K562 (cell line): ENCODE data around the gene CABP4. TPM values are rescaled to one million over a fixed set of nuclear protein-coding genes. Genes with fewer than 3 reads are reported as not detected.

Experiments
- ATAC-seq: fragments of 200-7000 bp; cut with Tn5 transposase; 3 replicates; pipeline ENCODE4 v1.9.1; 2020; ENCODE audit warnings: moderate library complexity
- BruUV-seq: library from RNA; stranded (reverse); fragments of 400-500 nt; replicated peaks from 2 replicates; lab custom pipeline; 2021; lab: Mats Ljungman, UMichigan
- CTCF ChIA-PET: fragments of 300-600 bp; formaldehyde crosslinking; extraction: SDS; loops from one replicate; lab custom pipeline; 2021; ENCODE audit warnings: low intra/inter-chr PET ratio; lab: Yijun Ruan, JAX
- POLR2A ChIA-PET: fragments of 300-600, 350-650 bp; sonication (Branson Sonifier 250); formaldehyde crosslinking; extraction: SDS; loops from one replicate; lab custom pipeline; 2021; ENCODE audit warnings: antibody characterized with exemption, inconsistent platforms; lab: Yijun Ruan, JAX
- DNase-seq, 4 experiments: peaks; one replicate each; pipeline versions ENCODE4 v3.0.0 to v3.0.0-alpha.2; 2011 to 2018; ENCODE audit warnings: low spot score in 3 of 4, mixed read lengths in 3 of 4; ENCODE audit errors: extremely low read depth in 1 of 4
- FAIRE-seq: peaks from 2 replicates; lab custom pipeline; 2011; peaks lifted over from hg19 to GRCh38; lab: Jason Lieb, UNC
- H2AFZ ChIP-seq: 2 replicates; pipeline ENCODE4 v1.6.0; 2011; ENCODE audit warnings: low read depth, low read length, control low read depth, inconsistent platforms
- H3K27ac ChIP-seq: fragments of 200-600 bp; 3 replicates; pipeline ENCODE4 v1.8.0; 2011; ENCODE audit warnings: low read depth, mild to moderate bottlenecking, control low read depth, inconsistent platforms, low read length, moderate library complexity, mixed read lengths; ENCODE audit errors: extremely low read depth
- H3K27me3 ChIP-seq, 2 experiments: fragments of 300-600 bp in 1 of 2; 2 replicates in 1 of 2; 3 replicates in 1 of 2; pipeline versions ENCODE4 v1.6.0 to v1.8.0; 2011; ENCODE audit warnings: inconsistent platforms in 2 of 2, low read length in 2 of 2, mild to moderate bottlenecking in 1 of 2, mixed read lengths in 1 of 2, moderate library complexity in 1 of 2; ENCODE audit not compliant: control insufficient read depth in 2 of 2, insufficient read depth in 2 of 2
- H3K36me3 ChIP-seq: fragments of 300-600 bp; 3 replicates; pipeline ENCODE4 v1.8.0; 2011; ENCODE audit warnings: mild to moderate bottlenecking, low read length, inconsistent platforms; ENCODE audit not compliant: control insufficient read depth, insufficient read depth
- H3K4me1 ChIP-seq, 2 experiments: fragments of 200-600 bp in 1 of 2; replicated peaks in 1 of 2; 2 replicates in 1 of 2; 3 replicates in 1 of 2; pipeline versions ENCODE4 v1.5.1 to v1.8.0; 2011; ENCODE audit warnings: inconsistent platforms in 2 of 2, low read length in 2 of 2, mild to moderate bottlenecking in 1 of 2, mixed read lengths in 1 of 2, moderate library complexity in 1 of 2; ENCODE audit not compliant: control insufficient read depth in 2 of 2, insufficient read depth in 2 of 2
- H3K4me2 ChIP-seq: 2 replicates; pipeline ENCODE4 v1.6.1; 2011; ENCODE audit warnings: low read length, control low read depth, inconsistent platforms, mixed read lengths; ENCODE audit not compliant: insufficient read depth
- H3K4me3 ChIP-seq: fragments of 200-600 bp; sonication (generic), shearing (Covaris generic); 2 replicates; pipeline ENCODE4 v1.5.1; 2016; ENCODE audit warnings: control low read depth, inconsistent platforms
- H3K79me2 ChIP-seq: fragments of 200-600 bp; 3 replicates; pipeline ENCODE4 v1.8.0; 2011; ENCODE audit warnings: low read length, inconsistent platforms; ENCODE audit not compliant: control insufficient read depth, insufficient read depth
- H3K9ac ChIP-seq, 2 experiments: 2 replicates each; pipeline versions ENCODE4 v1.6.0 to v1.6.1; 2011; ENCODE audit warnings: low read depth in 2 of 2, low read length in 2 of 2, control low read depth in 1 of 2, inconsistent platforms in 1 of 2, mild to moderate bottlenecking in 1 of 2, mixed read lengths in 1 of 2; ENCODE audit not compliant: insufficient read depth in 1 of 2
- H3K9me1 ChIP-seq: one replicate; pipeline ENCODE4 v1.6.0; 2011; ENCODE audit warnings: inconsistent platforms, mild to moderate bottlenecking, low read length, moderate library complexity; ENCODE audit not compliant: control insufficient read depth, insufficient read depth
- H3K9me3 ChIP-seq: replicated peaks from 2 replicates; pipeline ENCODE4 v1.5.1; 2011; ENCODE audit warnings: low read depth, low read length, inconsistent platforms; ENCODE audit not compliant: control insufficient read depth, insufficient read depth
- H4K20me1 ChIP-seq: replicated peaks from 2 replicates; pipeline ENCODE4 v1.6.1; 2011; ENCODE audit warnings: low read length, inconsistent platforms, mixed read lengths; ENCODE audit not compliant: control insufficient read depth, insufficient read depth
- L3MBTL2 ChIP-seq: fragments of 450-650 bp; IDR thresholded peaks from 2 replicates; pipeline ENCODE4 v1.6.1; 2016; ENCODE audit warnings: mild to moderate bottlenecking, moderate library complexity
- NCOR1 ChIP-seq: fragments of 450-650 bp; IDR thresholded peaks from 2 replicates; pipeline ENCODE4 v1.6.1; 2016; ENCODE audit warnings: mild to moderate bottlenecking, moderate library complexity
- NFIC ChIP-seq: fragments of 450-650 bp; IDR thresholded peaks from 2 replicates; pipeline ENCODE4 v1.6.1; 2017; ENCODE audit warnings: mild to moderate bottlenecking, inconsistent platforms
- ZFP36 ChIP-seq: fragments of 150-350 bp; IDR thresholded peaks from 2 replicates; pipeline ENCODE4 v1.6.1; 2018; ENCODE audit warnings: low read length, low read depth; ENCODE audit not compliant: partially characterized antibody
- WGBS: fragments of 100-300 bp; shearing (Covaris generic); methylation state at CpG from one replicate; pipeline ENCODE4 v1.1.6; 2016; ENCODE audit warnings: low coverage, mixed read lengths; ENCODE audit not compliant: insufficient coverage; ENCODE audit errors: missing lambda C conversion rate; 5-methylcytosine and 5-hydroxymethylcytosine counted together
- in situ Hi-C: fragments of 300-500 bp; cut with MboI; formaldehyde crosslinking; loops from 4 replicates; pipeline ENCODE4 v1.15.0; 2018; ENCODE audit warnings: inconsistent platforms, mixed read lengths
- intact Hi-C: fragments of 100-400 bp; cut with micrococcal nuclease; formaldehyde crosslinking; loops from 2 replicates; pipeline ENCODE4 v1.14.2; 2022
- polyA plus RNA-seq, 8 experiments: library from polyadenylated mRNA; depleted of rRNA in 4 of 8; stranded (reverse) in 5 of 8; unstranded in 3 of 8; fragments of >200 nt; fragmentation: Nextera tagmentation in 2 of 8; fragmentation: Illumina TruSeq in 1 of 8; extraction: Ambion mirVana in 2 of 8; extraction: Trizol in 1 of 8; gene quantifications; 2 replicates each; pipeline versions ENCODE4 v1.2.1 to v1.2.3, GENCODE V29; 2011 to 2014; ENCODE audit warnings: inconsistent platforms in 1 of 8, missing spikeins in 1 of 8
- total RNA-seq, 7 experiments: library from RNA; depleted of rRNA in 6 of 7; stranded (reverse); fragments of >200 nt in 6 of 7; fragmentation: Illumina TruSeq in 2 of 7; extraction: Trizol in 2 of 7; gene quantifications; 2 replicates each; pipeline versions ENCODE4 v1.2.1 to v1.2.3, GENCODE V29; 2011 to 2021; ENCODE audit warnings: low replicate concordance in 1 of 7
- TF ChIP-seq, protein P1 (sequence below): fragments of 450-650 bp; IDR thresholded peaks from 2 replicates; pipeline ENCODE4 v1.6.1; 2018; ENCODE audit not compliant: partially characterized antibody
- TF ChIP-seq, protein P2 (sequence below), 2 experiments: IDR thresholded peaks in 1 of 2; conservative IDR thresholded peaks in 1 of 2; 2 replicates each; pipeline ENCODE4 v1.6.1; 2016; ENCODE audit warnings: low read depth in 2 of 2, mild to moderate bottlenecking in 1 of 2, missing compliant biosample characterization in 1 of 2, missing genetic modification characterization in 1 of 2, moderate library complexity in 1 of 2

The CABP4 gene
- total and polyA plus RNA-seq, 9 of the 15 experiments (the other 6 are each of a cell fraction or from before 2014, with no cell fraction given), result 0.11 TPM; not detected in 8

DNA sequence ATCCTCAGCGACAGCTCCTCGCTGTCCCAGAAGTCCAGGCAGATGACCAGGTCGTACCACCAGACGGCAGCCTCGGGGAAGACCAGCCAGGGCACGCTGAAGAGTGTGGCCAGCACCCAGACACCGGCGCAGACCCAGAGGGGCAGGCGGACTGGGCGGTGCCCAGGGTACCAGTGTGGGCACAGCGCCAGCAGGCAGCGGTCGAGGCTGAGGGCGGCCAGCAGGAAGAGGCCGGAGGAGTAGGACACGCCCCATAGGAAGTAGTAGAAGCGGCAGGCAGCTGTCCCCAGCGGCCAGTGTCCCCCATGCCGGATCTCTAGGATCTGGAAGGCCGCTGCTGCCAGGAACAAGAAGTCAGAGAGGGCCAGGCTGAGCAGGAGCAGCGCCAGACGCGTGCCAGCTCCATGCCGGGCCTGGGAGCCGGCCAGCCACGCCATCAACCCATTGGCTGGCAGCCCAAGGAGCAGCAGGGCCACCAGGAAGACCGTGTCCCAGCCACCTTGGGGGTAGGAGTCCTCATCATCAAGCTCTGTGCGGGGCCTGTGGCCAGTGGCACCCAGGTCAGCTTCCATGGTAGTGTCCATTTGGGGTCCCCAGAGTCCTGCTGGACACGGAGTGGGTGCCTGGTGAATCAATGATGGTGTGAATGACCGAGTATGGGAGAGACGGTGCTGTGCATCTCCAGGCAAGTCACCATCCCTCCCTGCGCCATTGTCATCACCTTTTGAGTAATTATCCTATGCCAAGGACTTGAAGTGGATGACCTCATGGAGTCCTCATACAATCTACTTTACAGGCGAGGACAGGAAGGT lies 2.8 kb upstream of the CABP4 start, which contains the start of gene GPR152:
Gene GPR152, minus strand, starts transcription at position 589 of the 812 bp plus-strand sequence. Its CDS starts 5 bp downstream, at position 584.
- intact Hi-C loops (no loop called here), in situ Hi-C loops (no loop called here)
- DNase-seq, result no peak
- Histone ChIP-seq H4K20me1 (no peaks in the 10 kb centered on the region), H3K79me2 (no peaks in the 10 kb centered on the region), H2AFZ (peak within 1 kb of the TSS; percentile 58), H3K9me3 (no peaks in the 10 kb centered on the region), H3K4me1 (peaks cover 0 to 40% of the 10 kb centered on the region in 2 experiments; a peak in 2 of 5 replicates), H3K9me1 (no peaks in the 10 kb centered on the region), H3K27ac (no peak within 1 kb of the TSS), H3K4me3 (no peak within 1 kb of the TSS), H3K4me2 (no peak within 1 kb of the TSS), H3K36me3 (no peaks in the 10 kb centered on the region), H3K27me3 (no peaks in the 10 kb centered on the region), H3K9ac (peak within 1 kb of the TSS in 1 of 2 experiments; percentile 73; a peak in 2 of 4 replicates)
- TF ChIP-seq NCOR1 (no peak), ZFP36 (peak; percentile 33), L3MBTL2 (no peak), NFIC (peak; percentile 57)
- TF ChIP-seq, protein P1, sequence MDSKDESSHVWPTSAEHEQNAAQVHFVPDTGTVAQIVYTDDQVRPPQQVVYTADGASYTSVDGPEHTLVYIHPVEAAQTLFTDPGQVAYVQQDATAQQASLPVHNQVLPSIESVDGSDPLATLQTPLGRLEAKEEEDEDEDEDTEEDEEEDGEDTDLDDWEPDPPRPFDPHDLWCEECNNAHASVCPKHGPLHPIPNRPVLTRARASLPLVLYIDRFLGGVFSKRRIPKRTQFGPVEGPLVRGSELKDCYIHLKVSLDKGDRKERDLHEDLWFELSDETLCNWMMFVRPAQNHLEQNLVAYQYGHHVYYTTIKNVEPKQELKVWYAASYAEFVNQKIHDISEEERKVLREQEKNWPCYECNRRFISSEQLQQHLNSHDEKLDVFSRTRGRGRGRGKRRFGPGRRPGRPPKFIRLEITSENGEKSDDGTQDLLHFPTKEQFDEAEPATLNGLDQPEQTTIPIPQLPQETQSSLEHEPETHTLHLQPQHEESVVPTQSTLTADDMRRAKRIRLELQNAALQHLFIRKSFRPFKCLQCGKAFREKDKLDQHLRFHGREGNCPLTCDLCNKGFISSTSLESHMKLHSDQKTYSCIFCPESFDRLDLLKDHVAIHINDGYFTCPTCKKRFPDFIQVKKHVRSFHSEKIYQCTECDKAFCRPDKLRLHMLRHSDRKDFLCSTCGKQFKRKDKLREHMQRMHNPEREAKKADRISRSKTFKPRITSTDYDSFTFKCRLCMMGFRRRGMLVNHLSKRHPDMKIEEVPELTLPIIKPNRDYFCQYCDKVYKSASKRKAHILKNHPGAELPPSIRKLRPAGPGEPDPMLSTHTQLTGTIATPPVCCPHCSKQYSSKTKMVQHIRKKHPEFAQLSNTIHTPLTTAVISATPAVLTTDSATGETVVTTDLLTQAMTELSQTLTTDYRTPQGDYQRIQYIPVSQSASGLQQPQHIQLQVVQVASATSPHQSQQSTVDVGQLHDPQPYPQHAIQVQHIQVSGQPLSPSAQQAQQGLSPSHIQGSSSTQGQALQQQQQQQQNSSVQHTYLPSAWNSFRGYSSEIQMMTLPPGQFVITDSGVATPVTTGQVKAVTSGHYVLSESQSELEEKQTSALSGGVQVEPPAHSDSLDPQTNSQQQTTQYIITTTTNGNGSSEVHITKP, result peak; percentile 63
- TF ChIP-seq, protein P2, sequence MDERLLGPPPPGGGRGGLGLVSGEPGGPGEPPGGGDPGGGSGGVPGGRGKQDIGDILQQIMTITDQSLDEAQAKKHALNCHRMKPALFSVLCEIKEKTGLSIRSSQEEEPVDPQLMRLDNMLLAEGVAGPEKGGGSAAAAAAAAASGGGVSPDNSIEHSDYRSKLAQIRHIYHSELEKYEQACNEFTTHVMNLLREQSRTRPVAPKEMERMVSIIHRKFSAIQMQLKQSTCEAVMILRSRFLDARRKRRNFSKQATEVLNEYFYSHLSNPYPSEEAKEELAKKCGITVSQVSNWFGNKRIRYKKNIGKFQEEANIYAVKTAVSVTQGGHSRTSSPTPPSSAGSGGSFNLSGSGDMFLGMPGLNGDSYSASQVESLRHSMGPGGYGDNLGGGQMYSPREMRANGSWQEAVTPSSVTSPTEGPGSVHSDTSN (CRISPR knock-in tag; IDR thresholded peaks at IDR 0.05; ENCODE audit: low read depth), result no peak
- TF ChIP-seq, protein P2 (tag; conservative IDR thresholded peaks at IDR 0.05; ENCODE audit: low read depth), result 0 out of 2 replicates have a peak, but pooled peaks have one; percentile 13
- peak; percentile 25; the same call in 1 of the 3 replicates for ATAC-seq
- WGBS, result 67% methylated on average over 17 of the region's 33 CpGs
- FAIRE-seq, result no peak
- CTCF ChIA-PET, result no interaction called here
- POLR2A ChIA-PET, result interaction anchor here (0.6 to 1.5 kb wide), 3 partner anchors 11 to 12 kb away, joined by 3 to 6 read pairs (median 4); no protein-coding TSS in a partner anchor
- BruUV-seq, result no TSS peak
